CD4-positive, alpha-beta T cell (primary cell): ENCODE results near the gene BEST3. TPM values are rescaled to one million over a fixed set of nuclear protein-coding genes. Genes with fewer than 3 reads are reported as not detected.
"Not testable (repeated sequence)": the region's sequence is repeated elsewhere in the genome, so short reads cannot be mapped to it uniquely, and the experiment has no call there.

Experiments used
- ATAC-seq: fragments of 200-7000 bp; cut with Tn5 transposase; one replicate; pipeline ENCODE4 v1.10.0; 2022; ENCODE audit warnings: mild to moderate bottlenecking; ENCODE audit not compliant: poor library complexity
- CTCF ChIA-PET: fragments of 350-600 bp; sonication (Branson Sonifier 250); formaldehyde crosslinking; loops from one replicate; lab custom pipeline; 2021; ENCODE audit warnings: antibody characterized with exemption, inconsistent platforms; lab: Charles Lee
- POLR2A ChIA-PET: fragments of 350-600 bp; sonication (Branson Sonifier 250); formaldehyde crosslinking; loops from one replicate; lab custom pipeline; 2021; ENCODE audit warnings: antibody characterized with exemption, inconsistent platforms; lab: Charles Lee
- DNase-seq, 14 experiments: peaks; one replicate each; pipeline ENCODE4 v3.0.0-alpha.2; 2013 to 2020; ENCODE audit warnings: mixed read lengths in 2 of 14
- H3K27ac ChIP-seq, 2 donors: one replicate each; pipeline versions ENCODE4 v1.5.1 to v1.7.0; 2013; ENCODE audit warnings: low read length in 2 of 2, low read depth in 1 of 2, mild to moderate bottlenecking in 1 of 2
- H3K27me3 ChIP-seq, 2 experiments: 1 replicate in 1 of 2; 2 replicates in 1 of 2; pipeline versions ENCODE4 v1.6.1 to v1.7.0; 2013; ENCODE audit warnings: low read length in 2 of 2, control low read depth in 1 of 2, mild to moderate bottlenecking in 1 of 2, moderate library complexity in 1 of 2; ENCODE audit not compliant: insufficient read depth in 2 of 2, control insufficient read depth in 1 of 2
- H3K36me3 ChIP-seq: one replicate; pipeline ENCODE4 v1.6.1; 2013; ENCODE audit warnings: low read length, control low read depth; ENCODE audit not compliant: insufficient read depth
- H3K4me1 ChIP-seq: one replicate; pipeline ENCODE4 v1.6.1; 2013; ENCODE audit warnings: low read length, control low read depth; ENCODE audit not compliant: insufficient read depth
- H3K4me3 ChIP-seq: one replicate; pipeline ENCODE4 v1.5.1; 2013; ENCODE audit warnings: mild to moderate bottlenecking, low read length, moderate library complexity
- H3K9me3 ChIP-seq, 2 experiments: 1 replicate in 1 of 2; 2 replicates in 1 of 2; pipeline versions ENCODE4 v1.6.1 to v1.7.0; 2013; ENCODE audit warnings: low read length in 2 of 2, mild to moderate bottlenecking in 2 of 2, control low read depth in 1 of 2, moderate library complexity in 1 of 2; ENCODE audit not compliant: control insufficient read depth in 1 of 2, insufficient read depth in 1 of 2
- H3K27ac Mint-ChIP-seq: one replicate; pipeline ENCODE4 v1.8.0; 2020; ENCODE audit warnings: mixed read lengths
- H3K27me3 Mint-ChIP-seq: one replicate; pipeline ENCODE4 v1.8.0; 2021; ENCODE audit warnings: mixed read lengths
- H3K36me3 Mint-ChIP-seq: one replicate; pipeline ENCODE4 v1.8.0; 2021; ENCODE audit warnings: low read depth, mixed read lengths
- H3K4me1 Mint-ChIP-seq: one replicate; pipeline ENCODE4 v1.8.0; 2021; ENCODE audit warnings: low read depth, mixed read lengths
- H3K4me3 Mint-ChIP-seq: one replicate; pipeline ENCODE4 v1.8.0; 2020; ENCODE audit warnings: mild to moderate bottlenecking, mixed read lengths
- H3K9me3 Mint-ChIP-seq: one replicate; pipeline ENCODE4 v1.8.0; 2020; ENCODE audit warnings: mixed read lengths
- CTCF ChIP-seq: fragments of 200-600 bp; IDR thresholded peaks from one replicate; pipeline ENCODE4 v1.8.0; 2022; ENCODE audit warnings: antibody characterized with exemption, mild to moderate bottlenecking
- intact Hi-C, 2 experiments: fragments of 100-400 bp; cut with DNase I in 1 of 2; cut with micrococcal nuclease in 1 of 2; formaldehyde crosslinking; loops; one replicate each; pipeline versions ENCODE4 v1.15.1 to v1.9.0; 2023 to 2025; cut with DNase I, micrococcal nuclease
- total RNA-seq, 174 experiments: library from RNA in 2 of 174; stranded (reverse) in 2 of 174; gene quantifications; one replicate each; pipeline ENCODE4 v1.2.3 and lab custom pipeline; 2021 to 2026

The BEST3 gene
- total RNA-seq, 2 experiments from 2014 or later: not detected

GRCh38 chr12:69610729-69611128 is 88.4 kb downstream of the BEST3 start, which contains the start of gene LRRC10:
LRRC10 (minus strand) TSS chr12:69610907; CDS start chr12:69610838, 69 bp downstream.
- Mint-ChIP-seq H3K27ac (no peak within 1 kb of the TSS), H3K27me3 (peaks cover 5% of the 10 kb centered on the region), H3K4me1 (no peaks in the 10 kb centered on the region), H3K4me3 (no peak within 1 kb of the TSS), H3K9me3 (no peaks in the 10 kb centered on the region), H3K36me3 (no peaks in the 10 kb centered on the region)
- no peak for TF ChIP-seq CTCF
- DNase-seq (no peak), ATAC-seq (no peak)
- no peaks in the 10 kb centered on the region for H3K36me3 ChIP-seq
- ChIA-PET CTCF (no interaction called here), POLR2A (no interaction called here)
- no peaks in the 10 kb centered on the region for H3K4me1 ChIP-seq
- H3K27me3 ChIP-seq: no peaks in the 10 kb centered on the region
- no peaks in the 10 kb centered on the region for H3K9me3 ChIP-seq
- H3K27ac ChIP-seq: no peak within 1 kb of the TSS
- intact Hi-C loops: no loop called here
- no peak within 1 kb of the TSS for H3K4me3 ChIP-seq

DNA sequence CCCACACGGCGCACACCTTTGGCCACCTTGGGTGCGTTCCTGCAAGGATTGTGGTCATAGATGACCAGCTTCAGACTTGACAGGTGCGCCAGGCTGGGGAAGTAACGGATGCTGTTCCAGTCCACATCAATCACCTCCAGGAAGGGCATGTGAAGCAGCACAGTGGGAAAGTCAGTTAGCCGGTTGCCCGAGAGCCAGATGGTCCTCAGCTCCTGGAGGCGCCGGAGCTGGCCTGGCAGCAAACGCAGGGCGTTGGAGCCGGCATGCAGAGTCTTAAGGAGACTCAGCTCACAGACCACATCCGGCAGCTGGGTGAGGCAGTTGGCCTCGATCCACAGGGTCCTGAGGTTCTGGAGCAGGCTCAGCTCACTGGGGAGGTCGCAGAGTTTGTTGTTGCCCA is 89.0 kb downstream of the BEST3 start:
- CTCF ChIA-PET: no interaction called here
- Histone ChIP-seq H3K27ac (no peak overlapping the region), H3K9me3 (no peaks in the 10 kb centered on the region), H3K4me3 (no peak overlapping the region), H3K36me3 (no peaks in the 10 kb centered on the region), H3K4me1 (no peaks in the 10 kb centered on the region), H3K27me3 (no peaks in the 10 kb centered on the region)
- Mint-ChIP-seq H3K4me3 (no peak overlapping the region), H3K36me3 (no peaks in the 10 kb centered on the region), H3K27ac (no peak overlapping the region), H3K4me1 (no peaks in the 10 kb centered on the region), H3K27me3 (no peaks in the 10 kb centered on the region), H3K9me3 (no peaks in the 10 kb centered on the region)
- no peak for DNase-seq
- intact Hi-C loops: no loop called here
- ATAC-seq: no peak
- no peak for TF ChIP-seq CTCF
- POLR2A ChIA-PET: no interaction called here

GRCh38 chr12:69608114-69608513 is 91.0 kb downstream of the BEST3 start:
- Histone ChIP-seq H3K9me3 (no peaks in the 10 kb centered on the region), H3K4me3 (no peak overlapping the region), H3K27me3 (no peaks in the 10 kb centered on the region), H3K4me1 (no peaks in the 10 kb centered on the region), H3K27ac (no peak overlapping the region), H3K36me3 (peaks cover 3% of the 10 kb centered on the region)
- H3K27me3 Mint-ChIP-seq: no peaks in the 10 kb centered on the region
- no peak overlapping the region for H3K27ac Mint-ChIP-seq
- peaks cover 4% of the 10 kb centered on the region for H3K36me3 Mint-ChIP-seq
- intact Hi-C loops: no loop called here
- POLR2A ChIA-PET: no interaction called here
- CTCF ChIA-PET: no interaction called here
- no peak for TF ChIP-seq CTCF
- H3K9me3 Mint-ChIP-seq: no peaks in the 10 kb centered on the region
- H3K4me3 Mint-ChIP-seq: no peak overlapping the region
- no peaks in the 10 kb centered on the region for H3K4me1 Mint-ChIP-seq
- no peak for ATAC-seq
- DNase-seq: no peak

DNA sequence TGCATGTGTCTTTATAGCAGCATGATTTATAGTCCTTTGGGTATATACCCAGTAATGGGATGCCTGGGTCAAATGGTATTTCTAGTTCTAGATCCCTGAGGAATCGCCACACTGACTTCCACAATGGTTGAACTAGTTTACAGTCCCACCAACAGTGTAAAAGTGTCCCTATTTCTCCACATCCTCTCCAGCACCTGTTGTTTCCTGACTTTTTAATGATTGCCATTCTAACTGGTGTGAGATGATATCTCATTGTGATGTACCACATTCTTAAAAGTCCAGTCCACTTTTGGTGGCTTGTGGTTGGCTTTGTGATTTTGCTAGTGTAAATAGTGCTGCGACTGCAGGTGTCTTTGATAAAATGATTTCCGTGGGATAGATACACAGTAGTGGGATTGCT is 94.8 kb downstream of the BEST3 start:
- H3K27me3 ChIP-seq, H3K27ac ChIP-seq, H3K4me3 Mint-ChIP-seq, CTCF ChIA-PET, H3K4me3 ChIP-seq, H3K9me3 Mint-ChIP-seq, DNase-seq, H3K4me1 Mint-ChIP-seq, H3K27me3 Mint-ChIP-seq, H3K9me3 ChIP-seq, H3K4me1 ChIP-seq, H3K27ac Mint-ChIP-seq, ATAC-seq, POLR2A ChIA-PET, intact Hi-C loops: not testable (repeated sequence)
- H3K36me3 ChIP-seq: peaks cover 35% of the 10 kb centered on the region
- H3K36me3 Mint-ChIP-seq: peaks cover 39% of the 10 kb centered on the region
